H1 (cell line): Measurements from ENCODE around the gene RIMKLA. TPM values are rescaled to one million over a fixed set of nuclear protein-coding genes. Genes with fewer than 3 reads are reported as not detected.

Source experiments
- CHD2 ChIP-seq: IDR thresholded peaks from 2 replicates; pipeline ENCODE4 v1.6.1; 2012; ENCODE audit warnings: low read length, improper control_type of control experiment
- CHD7 ChIP-seq: fragments of 300-600 bp; sonication (generic); IDR thresholded peaks from 2 replicates; pipeline ENCODE4 v1.7.1; 2012; ENCODE audit warnings: low read length, moderate library complexity, mild to moderate bottlenecking, inconsistent platforms; ENCODE audit not compliant: insufficient replicate concordance
- RBBP5 ChIP-seq: IDR thresholded peaks from 2 replicates; pipeline ENCODE4 v1.7.1; 2012; ENCODE audit warnings: low read depth, mild to moderate bottlenecking, inconsistent platforms, low read length, moderate library complexity, borderline replicate concordance
- RXRA ChIP-seq: IDR thresholded peaks from 2 replicates; pipeline ENCODE4 v1.6.1; 2011; ENCODE audit warnings: low read depth, mild to moderate bottlenecking, low read length, moderate library complexity; ENCODE audit not compliant: insufficient read depth
- polyA plus RNA-seq, 7 experiments: library from polyadenylated mRNA; depleted of rRNA in 3 of 7; stranded (reverse) in 5 of 7; unstranded in 2 of 7; fragments of >200 nt in 5 of 7; fragments of 200-250 nt in 2 of 7; gene quantifications; 1 replicate in 5 of 7; 2 replicates in 1 of 7; 4 replicates in 1 of 7; pipeline versions ENCODE4 v1.2.1 to v1.2.3, GENCODE V29; 2011 to 2013; ENCODE audit warnings: missing spikeins in 2 of 7, mixed read lengths in 2 of 7
- total RNA-seq: library from RNA; stranded (reverse); fragmentation: NEBNext Ultra II Directional; extraction: Animal tissue kit (Norgen Biotek cat#: 25700); gene quantifications from 2 replicates; pipeline ENCODE4 v1.2.1, GENCODE V29; 2021

Gene RIMKLA
- total and polyA plus RNA-seq, 2 of the 8 experiments (the other 6 are each of a cell fraction or from before 2014, with no cell fraction given) = 3.2 to 5.8 TPM

- no peak for TF ChIP-seq CHD7
- no peak for TF ChIP-seq CHD2
- TF ChIP-seq RXRA = no peak
- TF ChIP-seq RBBP5 = no peak
These were observed 43.1 kb downstream of the RIMKLA start (continued) for GRCh38 chr1:42423681-42424080.
